ENCODE measurements around the gene SMARCD1. TPM values are rescaled to one million over a fixed set of nuclear protein-coding genes. Genes with fewer than 3 reads are reported as not detected.

Gene SMARCD1
- total and polyA plus RNA-seq, 9 of the 15 experiments (the other 6 are each of a cell fraction or from before 2014, with no cell fraction given): 0.86 to 91.7 (median 48.0) TPM

- TF ChIP-seq, protein P1, sequence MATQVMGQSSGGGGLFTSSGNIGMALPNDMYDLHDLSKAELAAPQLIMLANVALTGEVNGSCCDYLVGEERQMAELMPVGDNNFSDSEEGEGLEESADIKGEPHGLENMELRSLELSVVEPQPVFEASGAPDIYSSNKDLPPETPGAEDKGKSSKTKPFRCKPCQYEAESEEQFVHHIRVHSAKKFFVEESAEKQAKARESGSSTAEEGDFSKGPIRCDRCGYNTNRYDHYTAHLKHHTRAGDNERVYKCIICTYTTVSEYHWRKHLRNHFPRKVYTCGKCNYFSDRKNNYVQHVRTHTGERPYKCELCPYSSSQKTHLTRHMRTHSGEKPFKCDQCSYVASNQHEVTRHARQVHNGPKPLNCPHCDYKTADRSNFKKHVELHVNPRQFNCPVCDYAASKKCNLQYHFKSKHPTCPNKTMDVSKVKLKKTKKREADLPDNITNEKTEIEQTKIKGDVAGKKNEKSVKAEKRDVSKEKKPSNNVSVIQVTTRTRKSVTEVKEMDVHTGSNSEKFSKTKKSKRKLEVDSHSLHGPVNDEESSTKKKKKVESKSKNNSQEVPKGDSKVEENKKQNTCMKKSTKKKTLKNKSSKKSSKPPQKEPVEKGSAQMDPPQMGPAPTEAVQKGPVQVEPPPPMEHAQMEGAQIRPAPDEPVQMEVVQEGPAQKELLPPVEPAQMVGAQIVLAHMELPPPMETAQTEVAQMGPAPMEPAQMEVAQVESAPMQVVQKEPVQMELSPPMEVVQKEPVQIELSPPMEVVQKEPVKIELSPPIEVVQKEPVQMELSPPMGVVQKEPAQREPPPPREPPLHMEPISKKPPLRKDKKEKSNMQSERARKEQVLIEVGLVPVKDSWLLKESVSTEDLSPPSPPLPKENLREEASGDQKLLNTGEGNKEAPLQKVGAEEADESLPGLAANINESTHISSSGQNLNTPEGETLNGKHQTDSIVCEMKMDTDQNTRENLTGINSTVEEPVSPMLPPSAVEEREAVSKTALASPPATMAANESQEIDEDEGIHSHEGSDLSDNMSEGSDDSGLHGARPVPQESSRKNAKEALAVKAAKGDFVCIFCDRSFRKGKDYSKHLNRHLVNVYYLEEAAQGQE (IDR thresholded peaks at IDR 0.05; ENCODE audit: borderline replicate concordance): no peak
- TF ChIP-seq, protein P1 (CRISPR knock-in tag; IDR thresholded peaks at IDR 0.05; ENCODE audit: low read depth): no peak
- TF ChIP-seq TOE1 (IDR thresholded peaks at IDR 0.05; ENCODE audit: borderline replicate concordance) (peak; percentile 57; the same call in 1 of the 2 replicates), TOE1 (CRISPR knock-in tag; IDR thresholded peaks at IDR 0.05; ENCODE audit: borderline replicate concordance, low read depth) (no peak), GTF2F1 (IDR thresholded peaks at IDR 0.05; ENCODE audit: low read depth, low read length) (no peak), DPF2 (IDR thresholded peaks at IDR 0.05) (peak; percentile 92), MEF2A (IDR thresholded peaks at IDR 0.05; ENCODE audit: control insufficient read depth, low read depth, low read length) (peak; percentile 52; the same call in 1 of the 2 replicates), FOSL1 (tag; conservative IDR thresholded peaks at IDR 0.05) (peak; percentile 82), ZFX (CRISPR knock-in tag; IDR thresholded peaks at IDR 0.05) (peak; percentile 56), XRCC4 (IDR thresholded peaks at IDR 0.05; ENCODE audit: extremely low read depth, insufficient read depth, insufficient read length) (no peak), RBBP5 (IDR thresholded peaks at IDR 0.05; ENCODE audit: borderline replicate concordance, insufficient read depth, low read length, poor library complexity, severe bottlenecking) (no peak), FUS (optimal IDR thresholded peaks at IDR 0.05; ENCODE audit: low read depth, low read length) (no peak), ZBTB7A (IDR thresholded peaks at IDR 0.05; ENCODE audit: borderline replicate concordance, control insufficient read depth, low read depth, low read length) (peak; percentile 87), SMC3 (conservative IDR thresholded peaks at IDR 0.05; ENCODE audit: insufficient read depth, low read depth, low read length) (no peak), POLR2AphosphoS2 (IDR thresholded peaks at IDR 0.05; ENCODE audit: low read length) (no peak), ERF (CRISPR knock-in tag; IDR thresholded peaks at IDR 0.05) (no peak), MCM3 (IDR thresholded peaks at IDR 0.05) (no peak), SMARCC2 (IDR thresholded peaks at IDR 0.05; ENCODE audit: low read depth) (peak; percentile 66; the same call in 1 of the 2 replicates), EWSR1 (IDR thresholded peaks at IDR 0.05; ENCODE audit: borderline replicate concordance, low read depth, partially characterized antibody) (no peak)
- TF ChIP-seq, protein P2, sequence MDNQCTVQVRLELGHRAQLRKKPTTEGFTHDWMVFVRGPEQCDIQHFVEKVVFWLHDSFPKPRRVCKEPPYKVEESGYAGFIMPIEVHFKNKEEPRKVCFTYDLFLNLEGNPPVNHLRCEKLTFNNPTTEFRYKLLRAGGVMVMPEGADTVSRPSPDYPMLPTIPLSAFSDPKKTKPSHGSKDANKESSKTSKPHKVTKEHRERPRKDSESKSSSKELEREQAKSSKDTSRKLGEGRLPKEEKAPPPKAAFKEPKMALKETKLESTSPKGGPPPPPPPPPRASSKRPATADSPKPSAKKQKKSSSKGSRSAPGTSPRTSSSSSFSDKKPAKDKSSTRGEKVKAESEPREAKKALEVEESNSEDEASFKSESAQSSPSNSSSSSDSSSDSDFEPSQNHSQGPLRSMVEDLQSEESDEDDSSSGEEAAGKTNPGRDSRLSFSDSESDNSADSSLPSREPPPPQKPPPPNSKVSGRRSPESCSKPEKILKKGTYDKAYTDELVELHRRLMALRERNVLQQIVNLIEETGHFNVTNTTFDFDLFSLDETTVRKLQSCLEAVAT (IDR thresholded peaks at IDR 0.05): no peak; a peak in 1 of 4 replicates
These were observed 34.6 kb upstream of the SMARCD1 start (continued) for GRCh38 chr12:50050410-50051098.

Measured in K562 (cell line).